ENCODE data around the gene DRD2.
A peak's percentile ranks its signal among the peaks of the same experiment; 100 is the strongest.
"Not testable (repeated sequence)": the region's sequence is repeated elsewhere in the genome, so short reads cannot be mapped to it uniquely, and the experiment has no call there.

DRD2 gene

DNA sequence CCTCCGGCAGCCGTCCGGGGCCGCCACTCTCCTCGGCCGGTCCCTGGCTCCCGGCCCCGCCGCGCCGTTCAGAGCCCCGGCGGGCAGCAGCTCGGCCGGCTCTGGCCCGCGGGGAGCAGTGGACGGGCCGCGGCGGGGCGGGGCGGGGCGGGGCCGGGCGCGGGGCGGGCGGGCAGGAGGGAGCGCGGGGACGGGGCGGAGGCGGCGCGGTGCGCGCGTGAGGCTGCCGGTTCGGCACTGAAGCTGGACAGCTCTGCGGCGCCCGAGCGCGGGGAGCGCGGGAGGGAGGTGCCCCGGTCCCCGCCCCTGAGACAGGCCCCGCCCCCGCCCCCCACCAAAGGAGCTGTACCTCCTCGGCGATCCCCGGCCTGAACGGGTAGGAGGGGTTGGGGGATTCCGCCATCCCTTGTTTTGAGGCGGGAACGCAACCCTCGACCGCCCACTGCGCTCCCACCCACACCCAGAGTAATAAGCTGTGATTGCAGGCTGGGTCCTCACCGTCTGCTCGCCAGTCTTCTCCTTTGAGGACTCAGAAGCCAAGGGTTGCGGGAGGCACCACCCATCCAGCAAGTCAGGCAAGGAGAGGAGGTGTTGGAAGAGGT is at the start of gene DRD2:
TSS of gene DRD2 (minus strand) at position 239 of the 602 bp plus-strand sequence. CDS start 50,747 bp downstream, outside the sequence.
- Histone ChIP-seq H3K4me3 (ENCODE audit: low read length) (peak within 1 kb of the TSS; percentile 52), H3K4me2 (ENCODE audit: low read depth, low read length) (peak within 1 kb of the TSS; percentile 74), H2AFZ (ENCODE audit: low read length) (peak within 1 kb of the TSS; percentile 30; the same call in 1 of the 2 replicates)

DNA sequence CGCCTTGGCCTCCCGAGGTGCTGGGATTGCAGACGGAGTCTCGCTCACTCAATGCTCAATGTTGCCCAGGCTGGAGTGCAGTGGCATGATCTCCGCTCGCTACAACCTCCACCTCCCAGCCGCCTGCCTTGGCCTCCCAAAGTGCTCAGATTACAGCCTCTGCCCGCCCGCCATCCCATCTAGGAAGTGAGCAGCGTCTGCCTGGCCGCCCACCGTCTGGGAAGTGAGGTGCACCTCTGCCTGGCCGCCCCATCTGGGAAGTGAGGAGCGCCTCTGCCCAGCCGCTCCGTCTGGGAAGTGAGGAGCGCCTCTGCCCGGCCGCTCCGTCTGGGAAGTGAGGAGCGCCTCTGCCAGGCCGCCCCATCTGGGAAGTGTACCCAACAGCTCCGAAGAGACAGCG is 48.7 kb upstream of the DRD2 start:
- H3K9me3 ChIP-seq (replicated peaks; ENCODE audit: insufficient read depth, low read length); H3K36me3 ChIP-seq (replicated peaks; ENCODE audit: insufficient read depth, low read length); H3K27me3 ChIP-seq (replicated peaks; ENCODE audit: insufficient read depth, low read length); DNase-seq; H3K9ac ChIP-seq (ENCODE audit: low read length); H3K79me2 ChIP-seq (ENCODE audit: low read length); H3K4me1 ChIP-seq (ENCODE audit: low read length); H3K4me3 ChIP-seq (ENCODE audit: low read length); H4K20me1 ChIP-seq (ENCODE audit: insufficient read depth, low read length); H3F3A ChIP-seq (ENCODE audit: insufficient read depth, low read length); H3K4me2 ChIP-seq (ENCODE audit: low read depth, low read length); H3K27ac ChIP-seq (ENCODE audit: low read length); H3K9me2 ChIP-seq (replicated peaks; ENCODE audit: insufficient read depth, low read length); H2AFZ ChIP-seq (ENCODE audit: low read length): not testable (repeated sequence)

More for the DNA sequence above, at the start of gene DRD2:
- no peak for DNase-seq
- Histone ChIP-seq H3K9ac (ENCODE audit: low read length) (no peak within 1 kb of the TSS), H4K20me1 (ENCODE audit: insufficient read depth, low read length) (no peaks in the 10 kb centered on the region), H3K9me2 (replicated peaks; ENCODE audit: insufficient read depth, low read length) (no peaks in the 10 kb centered on the region), H3K9me3 (replicated peaks; ENCODE audit: insufficient read depth, low read length) (no peaks in the 10 kb centered on the region), H3K36me3 (replicated peaks; ENCODE audit: insufficient read depth, low read length) (no peaks in the 10 kb centered on the region), H3F3A (ENCODE audit: insufficient read depth, low read length) (no peaks in the 10 kb centered on the region), H3K27ac (ENCODE audit: low read length) (no peak within 1 kb of the TSS), H3K4me1 (ENCODE audit: low read length) (no peaks in the 10 kb centered on the region), H3K79me2 (ENCODE audit: low read length) (no peaks in the 10 kb centered on the region), H3K27me3 (replicated peaks; ENCODE audit: insufficient read depth, low read length) (peaks cover 5% of the 10 kb centered on the region; the same call in 1 of the 2 replicates)
- TF ChIP-seq, protein P1, sequence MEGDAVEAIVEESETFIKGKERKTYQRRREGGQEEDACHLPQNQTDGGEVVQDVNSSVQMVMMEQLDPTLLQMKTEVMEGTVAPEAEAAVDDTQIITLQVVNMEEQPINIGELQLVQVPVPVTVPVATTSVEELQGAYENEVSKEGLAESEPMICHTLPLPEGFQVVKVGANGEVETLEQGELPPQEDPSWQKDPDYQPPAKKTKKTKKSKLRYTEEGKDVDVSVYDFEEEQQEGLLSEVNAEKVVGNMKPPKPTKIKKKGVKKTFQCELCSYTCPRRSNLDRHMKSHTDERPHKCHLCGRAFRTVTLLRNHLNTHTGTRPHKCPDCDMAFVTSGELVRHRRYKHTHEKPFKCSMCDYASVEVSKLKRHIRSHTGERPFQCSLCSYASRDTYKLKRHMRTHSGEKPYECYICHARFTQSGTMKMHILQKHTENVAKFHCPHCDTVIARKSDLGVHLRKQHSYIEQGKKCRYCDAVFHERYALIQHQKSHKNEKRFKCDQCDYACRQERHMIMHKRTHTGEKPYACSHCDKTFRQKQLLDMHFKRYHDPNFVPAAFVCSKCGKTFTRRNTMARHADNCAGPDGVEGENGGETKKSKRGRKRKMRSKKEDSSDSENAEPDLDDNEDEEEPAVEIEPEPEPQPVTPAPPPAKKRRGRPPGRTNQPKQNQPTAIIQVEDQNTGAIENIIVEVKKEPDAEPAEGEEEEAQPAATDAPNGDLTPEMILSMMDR (IDR thresholded peaks at IDR 0.05; ENCODE audit: low read length): no peak
- no peak for TF ChIP-seq EZH2 (optimal IDR thresholded peaks at IDR 0.05; ENCODE audit: low read depth, low read length)
- TF ChIP-seq EZH2phosphoT487 (IDR thresholded peaks at IDR 0.05; ENCODE audit: low read length): no peak

DNA sequence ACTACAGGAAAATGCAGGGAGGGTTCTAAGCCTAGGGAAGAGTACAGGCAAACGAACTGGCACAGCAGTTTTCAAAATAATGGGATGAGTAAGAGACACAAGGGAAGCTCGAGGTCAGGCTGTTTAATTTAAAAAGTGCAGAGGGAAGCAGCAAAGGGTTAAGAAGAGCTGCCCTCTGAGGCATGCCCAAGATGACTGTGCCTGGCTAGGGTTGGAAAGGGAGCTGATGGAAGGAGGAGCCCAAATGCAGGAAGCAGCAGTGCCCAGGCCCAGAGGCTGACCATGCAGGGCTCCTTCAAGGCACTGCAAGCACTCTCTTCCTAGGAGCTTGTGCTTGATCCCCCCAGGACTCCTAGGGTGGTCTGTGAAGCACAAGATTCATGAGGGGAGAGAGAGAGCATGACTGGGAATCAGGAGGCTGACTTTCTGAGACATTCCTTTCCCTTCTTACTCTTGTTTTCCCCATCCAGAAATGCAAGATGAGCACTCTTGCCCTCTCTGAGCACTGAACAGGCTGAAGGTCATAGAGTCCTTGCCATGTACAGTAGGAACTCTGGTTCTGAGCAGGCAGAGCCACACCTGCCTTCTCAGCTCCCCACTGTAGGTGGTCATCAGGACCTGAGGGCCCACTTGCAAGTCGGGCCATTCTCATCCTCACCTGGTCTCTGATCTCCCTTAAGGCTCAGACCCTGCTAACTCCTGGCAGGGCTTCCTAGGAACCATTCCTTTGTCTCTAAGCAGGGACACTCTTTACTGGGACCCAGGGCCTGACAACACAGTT is 46.7 kb upstream of the DRD2 start:
- H3K4me2 ChIP-seq (ENCODE audit: low read depth, low read length): no peak overlapping the region
- TF ChIP-seq EZH2phosphoT487 (IDR thresholded peaks at IDR 0.05; ENCODE audit: low read length) (no peak), EZH2 (optimal IDR thresholded peaks at IDR 0.05; ENCODE audit: low read depth, low read length) (no peak)
- TF ChIP-seq, protein P1 (IDR thresholded peaks at IDR 0.05; ENCODE audit: low read length): no peak
- H3K4me3 ChIP-seq (ENCODE audit: low read length): no peak overlapping the region

More for the DNA sequence above, 46.7 kb upstream of the DRD2 start:
- H3K27ac ChIP-seq (ENCODE audit: low read length): no peak overlapping the region
- H3K36me3 ChIP-seq (replicated peaks; ENCODE audit: insufficient read depth, low read length): no peaks in the 10 kb centered on the region
- no peak overlapping the region for H3K9ac ChIP-seq (ENCODE audit: low read length)
- no peaks in the 10 kb centered on the region for H3K9me2 ChIP-seq (replicated peaks; ENCODE audit: insufficient read depth, low read length)
- H3F3A ChIP-seq (ENCODE audit: insufficient read depth, low read length): no peaks in the 10 kb centered on the region
- H2AFZ ChIP-seq (ENCODE audit: low read length): no peak overlapping the region
- H3K27me3 ChIP-seq (replicated peaks; ENCODE audit: insufficient read depth, low read length): no peaks in the 10 kb centered on the region
- H3K4me1 ChIP-seq (ENCODE audit: low read length): no peaks in the 10 kb centered on the region
- no peaks in the 10 kb centered on the region for H3K79me2 ChIP-seq (ENCODE audit: low read length)
- no peaks in the 10 kb centered on the region for H4K20me1 ChIP-seq (ENCODE audit: insufficient read depth, low read length)
- no peak for DNase-seq
- no peaks in the 10 kb centered on the region for H3K9me3 ChIP-seq (replicated peaks; ENCODE audit: insufficient read depth, low read length)

Data from MM.1S (cell line).